Neural cell (in vitro differentiated cells): ENCODE measurements around the gene SFXN2. TPM values are rescaled to one million over a fixed set of nuclear protein-coding genes. Genes with fewer than 3 reads are reported as not detected.

Experiments
- H2AFZ ChIP-seq: fragments of 200-600, 300-800 bp; sonication (generic), shearing (Covaris generic); 2 replicates; pipeline ENCODE4 v1.6.0; 2014; ENCODE audit warnings: low read depth, mild to moderate bottlenecking, antibody characterized with exemption, low read length, moderate library complexity
- H3F3A ChIP-seq: fragments of 200-600 bp; shearing (Covaris generic); 2 replicates; pipeline ENCODE4 v1.6.1; 2016; ENCODE audit warnings: mild to moderate bottlenecking, moderate library complexity, mixed read lengths, antibody characterized with exemption, low read length; ENCODE audit not compliant: insufficient read depth, poor library complexity, severe bottlenecking
- H3K27ac ChIP-seq: fragments of 200-600, 300-800 bp; sonication (generic), shearing (Covaris generic); 2 replicates; pipeline ENCODE4 v1.5.1; 2014; ENCODE audit warnings: mild to moderate bottlenecking, low read length, moderate library complexity
- H3K27me3 ChIP-seq: fragments of 300-800, 200-600 bp; sonication (generic), shearing (Covaris generic); 2 replicates; pipeline ENCODE4 v1.6.0; 2014; ENCODE audit warnings: mild to moderate bottlenecking, low read depth, low read length, moderate library complexity; ENCODE audit not compliant: insufficient read depth
- H3K36me3 ChIP-seq: fragments of 300-800, 200-600 bp; sonication (generic), shearing (Covaris generic); 2 replicates; pipeline ENCODE4 v1.5.1; 2014; ENCODE audit warnings: mild to moderate bottlenecking, antibody characterized with exemption, low read length, moderate library complexity; ENCODE audit not compliant: insufficient read depth
- H3K4me2 ChIP-seq: fragments of 300-800, 200-600 bp; sonication (generic), shearing (Covaris generic); 2 replicates; pipeline ENCODE4 v1.6.0; 2014; ENCODE audit warnings: mild to moderate bottlenecking, low read length
- H3K4me3 ChIP-seq: fragments of 300-800, 200-600 bp; sonication (generic), shearing (Covaris generic); 2 replicates; pipeline ENCODE4 v1.5.1; 2014; ENCODE audit warnings: mild to moderate bottlenecking, low read length, moderate library complexity
- H3K79me2 ChIP-seq: fragments of 200-600 bp; shearing (Covaris generic); replicated peaks from 2 replicates; pipeline ENCODE4 v1.6.0; 2014; ENCODE audit warnings: mild to moderate bottlenecking, low read length, moderate library complexity; ENCODE audit not compliant: insufficient read depth
- H3K9ac ChIP-seq: fragments of 300-800, 200-600 bp; sonication (generic), shearing (Covaris generic); 2 replicates; pipeline ENCODE4 v1.6.1; 2016; ENCODE audit warnings: mild to moderate bottlenecking, low read length, mixed read lengths
- H3K9me2 ChIP-seq: fragments of 200-600 bp; shearing (Covaris generic); 2 replicates; pipeline ENCODE4 v1.6.1; 2016; ENCODE audit warnings: mild to moderate bottlenecking, low read length, mixed read lengths; ENCODE audit not compliant: insufficient read depth
- H3K9me3 ChIP-seq: fragments of 200-600, 300-800 bp; sonication (generic), shearing (Covaris generic); 2 replicates; pipeline ENCODE4 v1.6.1; 2016; ENCODE audit warnings: mild to moderate bottlenecking, mixed run types, low read length, moderate library complexity, mixed read lengths
- H4K20me1 ChIP-seq: fragments of 200-600 bp; shearing (Covaris generic); 2 replicates; pipeline ENCODE4 v1.6.1; 2016; ENCODE audit warnings: mild to moderate bottlenecking, mixed run types; ENCODE audit not compliant: insufficient read depth
- EP300 ChIP-seq: fragments of 450-650 bp; conservative IDR thresholded peaks from 2 replicates; pipeline ENCODE4 v1.6.1; 2014; ENCODE audit warnings: antibody characterized with exemption, mild to moderate bottlenecking, moderate library complexity; ENCODE audit not compliant: poor library complexity, severe bottlenecking
- EZH2 ChIP-seq: fragments of 200-600, 300-800 bp; shearing (Covaris generic), sonication (generic); IDR thresholded peaks from 2 replicates; pipeline ENCODE4 v1.6.1; 2014; ENCODE audit warnings: antibody characterized with exemption, low read length, borderline replicate concordance, mild to moderate bottlenecking; ENCODE audit not compliant: insufficient read depth, poor library complexity, severe bottlenecking
- MXI1 ChIP-seq: fragments of 450-650 bp; conservative IDR thresholded peaks from 2 replicates; pipeline ENCODE4 v1.6.1; 2014; ENCODE audit warnings: antibody characterized with exemption, mild to moderate bottlenecking; ENCODE audit not compliant: poor library complexity, severe bottlenecking
- POLR2AphosphoS5 ChIP-seq: IDR thresholded peaks from 2 replicates; pipeline ENCODE4 v1.6.1; 2012
- RAD21 ChIP-seq: fragments of 450-650 bp; conservative IDR thresholded peaks from 2 replicates; pipeline ENCODE4 v1.6.1; 2014; ENCODE audit warnings: antibody characterized with exemption, mild to moderate bottlenecking, moderate library complexity
- SMC3 ChIP-seq: fragments of 450-650 bp; conservative IDR thresholded peaks from 2 replicates; pipeline ENCODE4 v1.6.1; 2014; ENCODE audit warnings: antibody characterized with exemption, mild to moderate bottlenecking, moderate library complexity; ENCODE audit not compliant: poor library complexity
- TAF1 ChIP-seq: IDR thresholded peaks from 2 replicates; pipeline ENCODE4 v1.6.1; 2012; ENCODE audit warnings: low read depth
- polyA plus RNA-seq: library from polyadenylated mRNA; depleted of rRNA; stranded (reverse); fragments of >200 nt; gene quantifications from 2 replicates; pipeline ENCODE4 v1.2.3, GENCODE V29; 2014
- TF ChIP-seq, protein P1 (sequence below): IDR thresholded peaks from 2 replicates; pipeline ENCODE4 v1.6.1; 2012; ENCODE audit warnings: borderline replicate concordance
- TF ChIP-seq, protein P2 (sequence below): fragments of 450-650 bp; IDR thresholded peaks from 2 replicates; pipeline ENCODE4 v1.5.1; 2014; ENCODE audit warnings: antibody characterized with exemption, mild to moderate bottlenecking, moderate library complexity; ENCODE audit not compliant: poor library complexity, severe bottlenecking

Gene SFXN2
- polyA plus RNA-seq, 1 donor from 2014 or later: 16.0 TPM

- TF ChIP-seq, protein P1, sequence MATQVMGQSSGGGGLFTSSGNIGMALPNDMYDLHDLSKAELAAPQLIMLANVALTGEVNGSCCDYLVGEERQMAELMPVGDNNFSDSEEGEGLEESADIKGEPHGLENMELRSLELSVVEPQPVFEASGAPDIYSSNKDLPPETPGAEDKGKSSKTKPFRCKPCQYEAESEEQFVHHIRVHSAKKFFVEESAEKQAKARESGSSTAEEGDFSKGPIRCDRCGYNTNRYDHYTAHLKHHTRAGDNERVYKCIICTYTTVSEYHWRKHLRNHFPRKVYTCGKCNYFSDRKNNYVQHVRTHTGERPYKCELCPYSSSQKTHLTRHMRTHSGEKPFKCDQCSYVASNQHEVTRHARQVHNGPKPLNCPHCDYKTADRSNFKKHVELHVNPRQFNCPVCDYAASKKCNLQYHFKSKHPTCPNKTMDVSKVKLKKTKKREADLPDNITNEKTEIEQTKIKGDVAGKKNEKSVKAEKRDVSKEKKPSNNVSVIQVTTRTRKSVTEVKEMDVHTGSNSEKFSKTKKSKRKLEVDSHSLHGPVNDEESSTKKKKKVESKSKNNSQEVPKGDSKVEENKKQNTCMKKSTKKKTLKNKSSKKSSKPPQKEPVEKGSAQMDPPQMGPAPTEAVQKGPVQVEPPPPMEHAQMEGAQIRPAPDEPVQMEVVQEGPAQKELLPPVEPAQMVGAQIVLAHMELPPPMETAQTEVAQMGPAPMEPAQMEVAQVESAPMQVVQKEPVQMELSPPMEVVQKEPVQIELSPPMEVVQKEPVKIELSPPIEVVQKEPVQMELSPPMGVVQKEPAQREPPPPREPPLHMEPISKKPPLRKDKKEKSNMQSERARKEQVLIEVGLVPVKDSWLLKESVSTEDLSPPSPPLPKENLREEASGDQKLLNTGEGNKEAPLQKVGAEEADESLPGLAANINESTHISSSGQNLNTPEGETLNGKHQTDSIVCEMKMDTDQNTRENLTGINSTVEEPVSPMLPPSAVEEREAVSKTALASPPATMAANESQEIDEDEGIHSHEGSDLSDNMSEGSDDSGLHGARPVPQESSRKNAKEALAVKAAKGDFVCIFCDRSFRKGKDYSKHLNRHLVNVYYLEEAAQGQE: no peak
Measured at GRCh38 chr10:102682416-102682815, 32.0 kb upstream of the SFXN2 start (continued).

DNA sequence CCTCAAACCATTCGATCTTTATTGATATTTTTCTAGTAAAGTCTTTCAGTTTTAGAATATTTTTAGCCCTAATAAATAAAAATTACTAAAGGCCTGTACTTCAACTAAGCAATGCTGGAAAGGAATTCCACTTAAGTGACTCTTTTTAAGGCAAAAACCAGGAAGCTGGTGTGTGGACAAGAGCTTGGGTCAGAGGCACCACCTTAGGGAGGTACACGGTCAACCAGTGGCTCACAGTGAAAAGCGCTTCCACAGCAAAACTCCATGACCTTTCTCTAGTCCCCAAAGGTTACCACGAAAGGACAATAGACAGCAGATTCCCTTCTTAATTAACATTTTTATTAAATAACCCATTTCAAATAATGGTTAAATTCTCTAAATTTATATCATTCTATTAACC is 31.5 kb upstream of the SFXN2 start:
- peaks cover 5% of the 10 kb centered on the region for H3K36me3 ChIP-seq
- H3K79me2 ChIP-seq: no peaks in the 10 kb centered on the region
- no peaks in the 10 kb centered on the region for H3K27me3 ChIP-seq
- H3K9ac ChIP-seq: no peak overlapping the region
- H4K20me1 ChIP-seq: no peaks in the 10 kb centered on the region
- H3K4me3 ChIP-seq: no peak overlapping the region
- H2AFZ ChIP-seq: no peak overlapping the region
- no peak for TF ChIP-seq EP300
- no peaks in the 10 kb centered on the region for H3K9me3 ChIP-seq
- no peaks in the 10 kb centered on the region for H3K9me2 ChIP-seq
- H3K27ac ChIP-seq: no peak overlapping the region
- no peaks in the 10 kb centered on the region for H3F3A ChIP-seq
- no peak overlapping the region for H3K4me2 ChIP-seq

DNA sequence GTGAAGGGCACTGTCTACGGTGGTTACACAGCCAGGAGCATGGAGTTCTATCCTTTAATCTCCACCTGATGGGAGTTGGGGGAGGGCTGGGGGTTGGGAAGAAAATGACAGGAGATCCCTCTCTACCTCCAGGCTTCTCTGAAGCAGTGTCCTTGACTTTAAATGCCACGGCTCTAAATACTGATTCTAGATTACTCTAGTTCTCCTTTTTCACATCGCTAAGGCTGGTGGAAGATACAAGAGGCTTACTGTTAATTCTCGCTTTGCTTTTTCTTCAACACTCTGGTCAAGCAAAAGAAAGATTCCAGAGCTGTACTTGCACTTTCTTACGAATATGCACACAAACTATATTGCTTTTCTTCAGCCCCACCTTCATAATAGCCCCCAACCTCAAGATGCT is 30.7 kb upstream of the SFXN2 start:
- no peak overlapping the region for H3K4me2 ChIP-seq
- no peaks in the 10 kb centered on the region for H4K20me1 ChIP-seq
- no peak overlapping the region for H3K9ac ChIP-seq
- no peaks in the 10 kb centered on the region for H3F3A ChIP-seq
- no peak overlapping the region for H2AFZ ChIP-seq
- H3K79me2 ChIP-seq: no peaks in the 10 kb centered on the region
- no peak overlapping the region for H3K27ac ChIP-seq
- H3K36me3 ChIP-seq: peaks cover 5% of the 10 kb centered on the region
- H3K9me3 ChIP-seq: no peaks in the 10 kb centered on the region
- TF ChIP-seq TAF1: no peak
- TF ChIP-seq, protein P1: no peak
- TF ChIP-seq SMC3: no peak
- TF ChIP-seq EP300: no peak
- no peak for TF ChIP-seq EZH2
- no peak for TF ChIP-seq MXI1
- TF ChIP-seq, protein P2, sequence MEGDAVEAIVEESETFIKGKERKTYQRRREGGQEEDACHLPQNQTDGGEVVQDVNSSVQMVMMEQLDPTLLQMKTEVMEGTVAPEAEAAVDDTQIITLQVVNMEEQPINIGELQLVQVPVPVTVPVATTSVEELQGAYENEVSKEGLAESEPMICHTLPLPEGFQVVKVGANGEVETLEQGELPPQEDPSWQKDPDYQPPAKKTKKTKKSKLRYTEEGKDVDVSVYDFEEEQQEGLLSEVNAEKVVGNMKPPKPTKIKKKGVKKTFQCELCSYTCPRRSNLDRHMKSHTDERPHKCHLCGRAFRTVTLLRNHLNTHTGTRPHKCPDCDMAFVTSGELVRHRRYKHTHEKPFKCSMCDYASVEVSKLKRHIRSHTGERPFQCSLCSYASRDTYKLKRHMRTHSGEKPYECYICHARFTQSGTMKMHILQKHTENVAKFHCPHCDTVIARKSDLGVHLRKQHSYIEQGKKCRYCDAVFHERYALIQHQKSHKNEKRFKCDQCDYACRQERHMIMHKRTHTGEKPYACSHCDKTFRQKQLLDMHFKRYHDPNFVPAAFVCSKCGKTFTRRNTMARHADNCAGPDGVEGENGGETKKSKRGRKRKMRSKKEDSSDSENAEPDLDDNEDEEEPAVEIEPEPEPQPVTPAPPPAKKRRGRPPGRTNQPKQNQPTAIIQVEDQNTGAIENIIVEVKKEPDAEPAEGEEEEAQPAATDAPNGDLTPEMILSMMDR: no peak
- TF ChIP-seq POLR2AphosphoS5: no peak
- TF ChIP-seq RAD21: no peak
- no peaks in the 10 kb centered on the region for H3K9me2 ChIP-seq
- no peaks in the 10 kb centered on the region for H3K27me3 ChIP-seq
- H3K4me3 ChIP-seq: no peak overlapping the region
